HG03064 (cell line): ENCODE results near the gene GGCX.
"Not testable (repeated sequence)": the region's sequence is repeated elsewhere in the genome, so short reads cannot be mapped to it uniquely, and the experiment has no call there.

ENCODE experiments used
- ATAC-seq: cut with Tn5 transposase; IDR thresholded peaks from one replicate; pipeline ENCODE4 v1.9.1; 2021; ENCODE audit warnings: low read depth; ENCODE audit not compliant: unreplicated experiment

Gene GGCX

DNA sequence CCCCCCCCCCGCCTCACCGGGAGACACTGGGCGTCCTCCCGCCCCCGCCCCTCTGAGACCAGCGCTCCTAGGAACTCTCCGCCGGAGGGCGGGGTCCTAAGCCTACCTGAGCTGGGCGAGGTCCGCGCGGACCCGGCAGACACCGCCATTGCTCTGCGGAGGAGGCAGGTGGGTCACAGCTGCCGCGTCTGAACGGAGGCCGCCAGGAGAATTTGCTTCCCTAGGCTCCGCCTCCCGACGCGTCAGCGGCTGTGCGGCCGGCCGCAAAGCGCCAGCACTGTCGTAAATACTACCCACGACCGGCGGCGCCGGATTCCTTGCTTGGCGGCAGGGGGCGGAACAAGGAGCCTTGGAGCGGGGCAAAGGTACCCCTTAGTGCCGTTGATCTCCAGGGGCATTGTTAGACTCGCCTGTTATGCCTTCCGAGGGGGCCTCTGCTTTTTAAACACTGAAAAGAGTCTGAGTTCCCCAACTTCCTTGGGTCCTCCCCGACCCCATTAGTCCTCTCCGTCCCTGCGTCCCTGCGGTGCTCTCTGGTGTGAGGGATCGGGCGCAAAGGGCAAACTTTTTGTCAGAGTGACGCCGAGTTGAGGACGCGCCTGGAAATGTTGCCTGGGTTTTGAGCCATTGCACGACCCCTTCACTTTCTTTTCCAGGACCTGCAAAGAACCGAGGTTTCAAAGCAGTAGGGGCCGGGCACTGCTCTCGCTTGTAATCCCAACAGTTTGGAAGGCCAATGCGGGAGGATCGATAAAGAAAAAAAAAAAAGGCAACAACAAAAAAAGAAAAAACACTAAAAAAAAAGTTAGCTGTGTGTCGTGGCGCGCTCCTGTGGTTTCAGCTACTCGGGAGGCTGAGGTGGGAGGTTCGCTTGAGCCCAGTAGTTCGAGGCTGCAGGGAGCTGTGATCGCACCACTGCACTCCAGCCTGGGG, at the start of gene GGCX:
Gene GGCX (minus strand): TSS at position 214 of the 933 bp plus-strand sequence. CDS start 65 bp downstream, at position 149.
- ATAC-seq = peak; percentile 90

DNA sequence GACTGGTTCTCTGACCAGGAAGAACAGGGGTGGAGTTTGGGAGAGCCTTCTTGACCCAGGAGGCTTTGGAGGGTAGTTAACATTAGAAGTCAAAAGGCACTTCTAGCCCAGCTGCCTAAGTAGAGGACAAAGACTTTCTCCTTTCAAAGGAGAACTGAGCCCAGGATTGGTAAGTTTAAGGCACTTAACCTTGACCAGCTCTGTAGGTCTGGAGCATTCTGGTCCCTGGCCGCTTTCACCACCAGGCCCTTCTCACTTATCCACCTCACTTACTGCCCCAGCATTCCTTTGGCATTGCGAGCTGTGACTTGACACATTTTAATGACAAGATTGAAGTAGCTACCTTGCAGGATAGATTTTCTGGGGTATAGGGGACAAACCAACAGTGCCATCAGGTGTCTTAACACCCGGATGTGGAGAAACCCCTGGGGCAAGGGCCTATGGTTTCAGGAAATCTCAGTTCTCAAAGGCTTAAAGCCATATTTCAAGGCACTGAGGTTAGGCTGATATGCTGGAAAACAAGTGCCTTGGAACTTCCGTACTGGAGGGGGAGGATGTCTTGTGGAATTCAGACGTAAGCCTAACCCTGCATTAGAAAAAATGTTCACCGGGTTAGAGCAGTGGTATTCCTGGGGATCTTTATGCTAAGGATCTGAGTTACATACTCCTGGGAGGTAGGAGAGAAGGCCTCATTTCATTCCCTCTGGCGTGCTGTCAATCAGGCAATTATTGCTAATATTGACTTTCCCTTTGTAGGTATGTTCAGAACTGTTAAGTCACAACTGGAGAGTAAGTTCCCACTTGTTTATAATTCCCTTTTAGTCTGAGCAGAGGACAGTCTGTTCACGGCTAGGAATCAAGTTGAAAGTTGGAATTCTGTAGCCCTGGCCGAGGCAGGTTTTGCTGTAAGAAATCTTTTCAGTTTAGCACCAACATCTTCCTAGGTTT, 46.2 kb upstream of the GGCX start:
- ATAC-seq = no peak

DNA sequence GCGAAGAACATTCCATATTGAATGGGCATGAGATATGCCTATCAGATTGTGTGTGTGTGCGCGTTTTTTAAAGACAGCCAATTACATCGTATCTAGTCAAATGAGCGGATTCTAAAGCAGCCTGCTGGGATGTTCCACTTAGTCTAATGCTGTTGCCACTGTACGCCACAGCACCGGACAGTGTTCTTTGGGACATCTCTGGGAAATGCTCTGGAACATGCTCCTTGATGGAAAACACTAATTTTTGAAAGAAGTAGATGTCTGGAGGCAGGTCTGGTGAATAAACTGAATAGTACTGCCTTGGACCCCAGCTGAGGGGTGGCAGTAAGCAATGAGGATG, 44.8 kb upstream of the GGCX start:
- no peak for ATAC-seq

DNA sequence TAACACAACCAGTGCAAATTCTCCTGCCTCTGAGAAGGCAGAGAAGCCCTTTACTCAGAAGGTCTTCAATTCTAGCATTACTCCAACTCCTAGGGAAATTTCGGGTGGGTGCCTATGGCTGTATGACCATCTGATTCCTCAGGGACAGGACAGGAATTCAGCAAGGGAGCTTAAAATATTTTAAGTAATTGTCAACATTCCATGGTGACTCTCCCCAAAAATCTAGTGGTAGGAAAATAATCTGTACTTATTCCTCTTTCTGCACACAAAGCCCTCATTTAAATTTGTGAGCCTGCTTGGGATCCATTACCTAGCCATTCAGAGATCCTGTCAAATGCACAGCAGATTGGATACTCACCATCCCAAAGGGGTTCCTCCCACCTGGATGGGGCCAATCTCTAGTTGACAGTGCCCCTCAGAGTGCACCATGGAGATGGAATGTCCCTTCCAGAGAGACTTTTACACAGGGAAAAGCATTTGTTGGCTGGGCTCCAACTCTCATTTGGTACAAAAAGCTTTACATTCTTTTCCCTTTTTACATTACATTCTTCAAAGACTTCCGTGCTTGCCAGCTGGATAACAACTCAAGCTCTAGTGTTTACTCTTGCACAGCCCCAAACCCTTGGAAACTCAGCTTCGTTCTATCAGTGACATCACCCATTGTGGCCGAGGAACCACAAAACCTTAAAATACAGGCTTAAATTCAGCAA, 44.3 kb upstream of the GGCX start:
- no peak for ATAC-seq

DNA sequence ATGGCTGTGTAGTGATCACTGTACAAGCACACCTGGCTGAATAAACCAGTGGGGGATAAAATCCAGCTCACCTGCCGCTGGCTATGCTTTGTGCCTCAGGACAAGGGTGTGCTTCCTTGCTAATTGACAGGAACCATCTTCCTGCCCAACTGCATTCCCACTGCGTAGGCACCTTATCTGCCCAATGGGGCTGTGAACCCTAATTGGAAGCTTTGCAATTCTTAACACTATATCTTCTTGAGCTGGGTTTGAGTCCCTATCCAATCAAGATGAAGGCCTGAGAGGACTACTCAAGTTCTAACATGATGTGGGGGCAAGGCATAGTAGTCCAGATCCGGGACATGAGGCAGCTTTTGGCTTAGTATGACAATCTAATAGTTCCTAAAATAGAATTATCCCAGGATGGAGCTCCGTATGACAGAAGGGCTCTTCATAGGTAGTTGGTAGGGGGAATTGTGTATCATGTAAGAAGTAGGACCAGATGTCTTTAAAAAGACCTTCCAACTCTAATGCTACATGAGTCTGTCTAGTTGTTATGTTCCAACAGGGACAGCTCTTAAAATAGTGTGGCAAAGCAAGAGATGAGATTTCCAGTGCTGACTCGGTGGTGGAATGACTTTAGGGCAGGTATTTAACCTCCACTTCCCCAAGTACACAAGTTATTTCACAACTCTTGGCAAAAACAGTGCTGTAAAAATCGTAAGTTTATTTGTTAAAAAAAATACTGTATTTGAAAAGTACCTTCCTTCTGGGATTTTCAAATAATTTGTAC, 43.5 kb upstream of the GGCX start:
- ATAC-seq = no peak

DNA sequence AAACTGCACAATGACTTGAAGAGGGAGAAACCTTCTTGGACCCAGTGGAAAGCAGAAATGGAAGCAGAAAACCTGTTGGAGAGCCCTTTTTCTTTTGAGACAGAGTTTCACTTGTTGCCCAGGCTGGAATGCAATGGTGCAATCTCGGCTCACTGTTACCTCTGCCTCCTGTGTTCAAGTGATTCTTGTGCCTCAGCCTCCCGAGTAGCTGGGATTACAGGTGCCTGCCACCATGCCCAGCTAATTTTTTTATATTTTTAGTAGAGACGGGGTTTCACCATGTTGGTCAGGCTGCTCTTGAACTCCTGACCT, 42.8 kb upstream of the GGCX start:
- not testable (repeated sequence) for ATAC-seq

DNA sequence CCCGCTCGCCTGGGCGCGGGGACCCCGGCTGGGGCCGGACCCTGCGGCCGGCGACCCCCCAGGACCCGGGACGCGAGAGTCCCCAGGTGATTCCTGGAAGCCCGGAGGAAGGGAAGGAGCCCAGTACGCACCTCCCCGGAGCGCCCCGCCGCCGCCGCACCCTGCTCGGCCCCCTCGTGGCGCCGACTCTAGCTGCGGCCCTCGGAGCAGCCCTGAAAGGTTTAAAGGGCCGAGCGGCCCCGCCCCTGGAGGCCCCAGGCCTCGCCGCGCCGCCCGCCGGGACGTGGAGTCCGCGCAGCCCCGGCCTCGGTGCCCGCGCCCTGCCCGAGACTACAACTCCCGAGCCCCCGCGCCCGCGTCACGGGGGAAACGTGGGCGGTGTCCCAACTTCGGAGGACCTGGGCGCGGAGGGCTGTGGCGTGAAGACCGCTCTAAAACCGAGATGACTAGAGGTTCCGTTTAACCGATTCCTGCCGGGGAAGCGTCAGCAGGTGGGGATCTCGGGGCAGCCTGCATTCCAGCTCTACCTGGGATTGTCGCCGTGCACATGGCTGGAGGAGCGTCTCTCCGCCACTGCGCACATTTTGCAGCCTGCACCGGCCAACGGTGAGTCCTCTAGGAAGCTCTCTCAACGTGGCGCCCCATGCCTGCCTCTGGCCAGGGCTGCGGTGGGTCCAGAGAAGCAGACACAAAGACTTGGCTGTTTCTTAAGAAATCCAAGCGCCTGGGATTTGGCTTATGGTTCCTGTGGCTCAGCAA, 41.4 kb upstream of the GGCX start, which contains the start of gene TMEM150A:
Gene TMEM150A (minus strand): TSS at position 223 of the 759 bp plus-strand sequence. CDS start 750 bp downstream, outside the sequence.
- peak; percentile 95 for ATAC-seq

DNA sequence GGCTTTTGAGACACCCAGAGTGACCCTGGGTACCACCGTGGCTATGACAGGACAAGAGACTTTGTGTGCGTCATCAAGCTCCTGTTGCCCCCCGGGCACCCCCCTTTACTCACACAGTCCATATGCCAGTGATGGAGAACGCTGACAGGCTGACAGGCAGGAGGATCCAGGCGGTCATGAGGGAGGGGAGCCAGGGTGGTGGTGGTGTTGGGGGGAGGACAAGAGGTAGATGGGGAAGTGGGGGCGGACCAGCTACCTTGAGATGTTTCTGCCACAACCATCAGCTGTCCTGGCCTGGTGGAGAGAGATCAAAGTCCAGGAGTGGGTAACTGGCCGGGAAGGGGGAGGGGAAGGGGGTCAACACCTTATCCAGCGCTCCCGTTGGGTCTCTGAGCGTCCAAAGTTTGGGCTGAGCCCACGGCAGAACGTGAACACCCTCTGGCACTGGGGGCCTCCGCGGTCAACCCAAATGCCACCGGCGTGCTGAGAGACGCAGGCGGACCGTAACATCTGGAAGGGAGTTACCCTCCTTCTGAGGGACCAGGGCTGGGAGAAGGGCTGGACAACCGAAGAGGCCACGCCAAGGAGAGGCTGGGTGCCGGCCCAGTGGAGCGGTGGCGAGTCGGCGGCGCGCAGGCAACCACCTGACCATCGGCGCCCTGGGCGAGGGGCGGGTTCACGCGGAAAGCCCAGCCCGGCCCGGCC, 40.6 kb upstream of the GGCX start:
- peak; percentile 38 for ATAC-seq

DNA sequence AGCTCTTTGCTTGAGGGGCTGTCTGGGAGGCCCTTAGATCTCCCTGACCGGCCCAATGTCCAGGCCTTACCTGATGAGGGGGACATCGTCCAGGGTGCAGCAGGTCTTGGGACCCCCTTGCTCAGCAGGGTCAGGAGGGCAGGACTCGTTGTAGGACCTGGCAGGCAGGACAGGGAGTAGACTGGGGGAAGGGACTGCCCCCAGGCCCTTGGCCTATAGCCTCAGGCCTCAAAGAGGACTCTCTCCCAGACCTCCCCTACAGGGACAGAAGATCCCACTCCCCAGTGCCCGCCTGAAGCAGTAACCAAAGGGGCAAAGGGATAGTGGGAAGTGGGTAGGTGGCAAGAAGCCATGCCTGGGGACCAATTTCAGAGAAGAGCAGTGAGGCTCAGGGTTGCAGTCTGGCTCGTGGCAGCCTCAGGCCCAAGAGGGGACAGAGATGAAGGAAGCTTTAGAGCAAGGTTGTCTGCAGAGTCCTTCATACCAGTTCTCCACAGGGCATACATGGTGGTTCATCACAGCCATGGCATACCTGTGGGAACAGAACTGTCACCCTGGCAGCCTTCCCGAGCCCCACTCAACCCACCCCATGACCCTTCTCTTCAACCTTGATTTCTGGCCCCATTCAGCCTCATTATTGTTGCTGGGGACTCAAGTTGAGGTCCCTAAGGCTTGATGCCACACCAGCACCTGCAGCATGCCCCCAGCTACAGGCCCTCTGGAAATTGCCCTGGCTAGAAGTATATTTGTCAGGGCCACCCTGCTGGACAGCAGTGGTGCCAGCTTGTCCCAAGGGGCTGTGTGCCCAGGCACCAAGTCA, 39.9 kb upstream of the GGCX start:
- ATAC-seq = no peak

DNA sequence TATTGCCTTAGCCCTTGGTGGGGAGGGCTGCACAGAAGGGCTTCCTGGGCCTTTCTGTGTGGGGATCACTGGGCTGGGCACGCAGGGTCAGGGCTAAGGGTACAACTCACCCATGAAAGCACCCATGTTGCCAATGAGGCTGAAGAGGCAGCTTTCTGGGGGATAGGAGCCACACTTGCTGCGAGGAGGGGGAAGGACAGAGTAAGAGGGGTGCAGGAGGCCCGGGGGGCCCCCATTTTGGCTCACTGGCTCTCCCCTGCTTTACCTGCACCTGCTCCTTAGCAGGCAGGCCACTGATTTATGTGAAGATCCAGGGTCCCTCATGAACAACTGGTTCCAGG, 38.9 kb upstream of the GGCX start:
- ATAC-seq = no peak

DNA sequence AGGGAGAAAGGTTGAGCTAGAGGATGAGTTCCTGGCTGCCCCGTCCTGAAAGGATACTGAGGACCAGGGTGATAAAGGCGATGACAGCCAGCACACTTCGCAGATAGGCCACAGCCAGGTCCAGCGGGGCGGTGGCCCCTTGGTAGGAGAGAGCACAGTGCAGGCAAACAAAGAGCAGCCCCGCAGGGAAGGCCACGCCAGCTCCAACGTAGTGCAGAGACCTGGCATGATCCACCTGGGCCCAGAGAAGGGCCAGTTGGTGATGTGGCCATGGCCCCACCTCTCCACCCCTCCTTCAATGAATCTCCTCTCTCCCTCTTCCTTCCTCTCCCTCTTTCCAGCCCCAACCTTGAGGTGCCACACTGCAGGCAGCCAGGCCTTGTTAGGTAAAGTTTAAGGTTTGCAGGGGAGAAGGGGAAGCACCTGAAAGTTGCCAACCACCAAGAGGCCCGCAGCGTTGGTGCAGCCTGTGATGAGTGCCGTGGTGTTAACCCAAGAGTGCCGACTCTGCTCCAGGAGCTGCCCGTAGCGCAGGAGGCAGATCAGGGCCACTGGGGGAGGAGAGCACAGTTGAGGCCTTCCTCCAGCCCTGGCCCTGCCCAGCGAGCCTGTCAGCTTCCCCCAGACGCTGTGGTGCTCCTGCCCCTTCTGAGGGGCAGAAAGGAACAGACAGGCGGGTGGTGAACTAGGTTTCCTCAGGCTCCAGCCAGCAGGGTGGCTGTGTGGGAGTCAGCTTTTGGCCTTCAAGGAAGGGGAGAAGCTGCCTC, 38.4 kb upstream of the GGCX start:
- no peak for ATAC-seq

DNA sequence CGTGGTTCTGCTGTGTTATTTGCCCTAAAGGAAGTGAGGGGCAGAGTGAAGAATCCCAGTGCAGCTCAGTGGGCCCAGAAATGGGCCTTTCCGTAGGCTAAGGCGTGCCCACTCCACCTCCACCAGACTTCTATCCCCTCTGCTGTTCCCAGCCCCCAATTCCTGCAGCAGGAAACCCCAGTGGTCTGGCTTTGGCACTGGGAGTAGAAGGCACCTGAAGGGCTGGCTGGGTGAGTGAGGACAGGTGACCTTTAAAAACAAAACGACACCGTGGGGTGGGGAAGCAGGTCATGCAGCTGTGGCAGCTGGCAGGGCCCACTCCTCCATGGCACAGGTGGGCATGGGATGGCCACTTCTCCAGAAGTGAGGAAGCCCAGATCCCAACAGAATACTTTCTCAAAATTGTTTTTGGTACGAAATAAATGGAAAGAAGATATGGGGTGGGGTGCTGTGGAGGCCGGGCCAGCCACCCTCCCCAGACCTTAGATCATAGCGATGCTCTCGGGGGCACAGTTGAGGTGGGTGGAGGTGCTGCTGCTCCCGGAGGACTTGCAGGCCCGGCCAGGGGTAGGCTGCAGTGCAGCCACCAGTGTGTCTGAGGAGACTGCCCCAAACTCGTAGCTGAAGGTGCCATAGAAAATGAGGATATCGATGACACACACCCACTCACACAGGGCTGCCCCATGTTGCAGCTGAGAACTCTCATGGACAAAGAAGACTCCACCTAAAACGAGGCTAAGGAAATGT, 37.5 kb upstream of the GGCX start:
- ATAC-seq = no peak

DNA sequence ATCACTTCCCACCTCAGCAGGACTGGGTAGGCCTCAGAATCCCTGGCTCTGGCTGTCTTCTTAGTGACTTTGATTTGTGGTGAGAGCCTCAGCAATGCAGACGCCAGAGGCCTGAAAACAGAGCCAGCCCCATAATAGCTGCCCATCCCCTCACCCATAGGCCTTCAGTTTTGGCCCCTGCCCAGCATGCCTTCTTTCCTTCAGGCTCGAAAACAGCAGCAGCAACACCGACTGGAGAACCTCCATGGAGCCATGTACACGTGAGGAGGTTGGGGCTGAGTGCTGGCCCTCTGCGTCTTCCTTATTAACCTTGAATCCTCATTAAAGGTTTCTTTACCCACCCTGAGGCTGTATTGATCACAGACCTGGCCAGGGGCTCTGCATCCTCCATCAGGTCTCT, 35.9 kb upstream of the GGCX start:
- ATAC-seq = no peak

DNA sequence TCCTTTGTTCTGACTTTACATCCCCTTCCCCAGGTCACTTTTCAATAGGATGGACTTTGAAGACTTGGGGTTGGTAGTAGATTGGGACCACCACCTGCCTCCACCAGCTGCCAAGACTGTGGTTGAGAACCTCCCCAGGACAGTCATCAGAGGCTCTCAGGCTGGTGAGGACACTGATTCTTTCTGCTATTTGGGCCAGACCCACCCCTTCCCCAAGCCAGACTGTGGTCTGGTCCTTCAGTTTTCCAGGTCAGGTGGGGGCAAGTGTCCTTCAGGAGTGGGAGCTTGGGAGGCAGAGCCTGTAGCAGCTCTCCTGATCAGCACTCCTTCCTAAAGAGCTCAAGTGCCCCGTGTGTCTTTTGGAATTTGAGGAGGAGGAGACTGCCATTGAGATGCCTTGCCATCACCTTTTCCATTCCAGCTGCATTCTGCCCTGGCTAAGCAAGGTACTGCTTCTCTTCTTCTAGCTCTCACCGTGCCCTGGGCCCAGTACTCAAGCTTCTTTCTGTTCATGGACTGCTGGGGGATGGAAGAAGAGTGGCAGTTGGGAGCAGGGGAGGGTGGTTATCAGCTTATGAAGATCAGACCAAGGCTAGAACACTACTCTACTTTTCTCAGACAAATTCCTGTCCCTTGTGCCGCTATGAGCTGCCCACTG, 35.3 kb upstream of the GGCX start:
- no peak for ATAC-seq

DNA sequence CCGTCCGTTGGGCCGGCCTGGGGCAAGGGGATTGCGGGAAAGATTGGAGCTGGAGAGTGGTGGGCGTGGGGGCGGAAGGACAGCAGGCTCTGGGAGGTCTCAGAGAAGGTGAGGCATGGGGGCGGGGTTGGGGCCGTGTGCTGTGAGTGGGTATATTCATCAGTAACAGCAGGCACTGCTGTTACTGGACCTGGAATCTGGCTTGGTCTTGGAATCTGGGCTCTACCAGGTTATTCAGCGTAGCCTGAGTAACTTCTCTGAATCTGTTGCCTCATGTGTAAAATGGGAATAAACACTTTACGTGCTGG, 34.7 kb upstream of the GGCX start:
- ATAC-seq = no peak

DNA sequence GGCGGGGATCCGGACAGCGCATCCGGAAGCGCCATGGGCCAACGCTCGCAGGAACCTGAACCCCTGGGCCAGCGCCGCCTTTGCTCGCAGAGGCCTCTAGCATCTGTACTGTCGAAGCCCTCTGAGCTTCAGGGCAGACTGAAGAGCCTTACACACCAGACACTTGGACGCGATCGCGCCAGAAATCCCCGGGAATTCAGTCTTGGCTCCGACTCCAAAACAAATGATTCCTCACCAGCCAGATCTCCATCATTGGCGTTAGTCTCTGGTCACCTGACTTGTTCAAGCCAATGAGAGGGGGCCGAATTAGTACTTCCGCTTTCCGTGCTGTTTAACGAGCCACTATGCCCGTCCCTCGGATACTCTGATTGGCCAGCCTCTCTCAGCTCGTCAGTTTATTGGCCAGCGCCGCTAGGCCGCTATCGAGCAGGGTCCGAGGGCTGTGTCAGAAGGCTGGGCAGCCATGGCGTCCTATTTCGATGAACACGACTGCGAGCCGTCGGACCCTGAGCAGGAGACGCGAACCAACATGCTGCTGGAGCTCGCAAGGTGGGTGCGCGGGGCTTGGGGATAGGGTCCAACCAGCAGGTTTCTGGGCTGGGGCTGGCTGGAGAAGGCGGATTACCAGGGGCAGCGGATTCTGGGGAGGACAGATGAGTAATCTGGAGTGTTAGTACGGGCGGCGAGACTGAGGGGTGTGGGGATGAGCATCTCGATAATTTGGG, 34.2 kb upstream of the GGCX start, which contains the start of gene RNF181:
Gene RNF181 (plus strand): TSS at position 445 of the 725 bp plus-strand sequence. CDS start 19 bp downstream, at position 464.
- ATAC-seq = peak; percentile 94
